Heart left ventricle (tissue), 16 donors: ENCODE results near the gene OR2W3. TPM values are rescaled to one million over a fixed set of nuclear protein-coding genes. Genes with fewer than 3 reads are reported as not detected.

Experiments
- ATAC-seq, 4 donors: fragments of 200-7000 bp; cut with Tn5 transposase; one replicate each; pipeline ENCODE4 v1.9.1; 2020 to 2022; ENCODE audit warnings: moderate library complexity in 4 of 4, mild to moderate bottlenecking in 3 of 4, moderate number of reproducible peaks in 1 of 4
- DNase-seq, 5 donors: peaks; one replicate each; pipeline ENCODE4 v3.0.0-alpha.2; 2020
- H3K27ac ChIP-seq, 12 donors: fragments of 200-600 bp; sonication (generic) in 4 of 12; one replicate each; pipeline versions ENCODE4 v1.5.0 to v1.8.0; 2016 to 2022; ENCODE audit warnings: mild to moderate bottlenecking in 2 of 12
- H3K27me3 ChIP-seq, 9 donors: fragments of 200-600 bp; sonication (generic) in 2 of 9; one replicate each; pipeline versions ENCODE4 v1.5.1 to v1.8.0; 2016 to 2022; ENCODE audit warnings: mild to moderate bottlenecking in 3 of 9
- H3K36me3 ChIP-seq, 9 donors: fragments of 200-600 bp; sonication (generic) in 2 of 9; one replicate each; pipeline versions ENCODE4 v1.5.0 to v1.8.0; 2018 to 2022; ENCODE audit warnings: mild to moderate bottlenecking in 2 of 9
- H3K4me1 ChIP-seq, 12 donors: fragments of 200-600 bp; sonication (generic) in 4 of 12; one replicate each; pipeline versions ENCODE4 v1.5.0 to v1.8.0; 2016 to 2022; ENCODE audit warnings: mild to moderate bottlenecking in 3 of 12
- H3K4me3 ChIP-seq, 12 donors: fragments of 200-600 bp; sonication (generic) in 4 of 12; one replicate each; pipeline versions ENCODE4 v1.5.0 to v1.8.0; 2017 to 2022; ENCODE audit warnings: mild to moderate bottlenecking in 9 of 12, moderate library complexity in 4 of 12
- H3K9me3 ChIP-seq, 12 donors: fragments of 200-600 bp; sonication (generic) in 4 of 12; one replicate each; pipeline versions ENCODE4 v1.5.0 to v1.8.0; 2016 to 2022; ENCODE audit warnings: mild to moderate bottlenecking in 1 of 12
- CTCF ChIP-seq, 12 donors: fragments of 200-600 bp; sonication (generic) in 4 of 12; IDR thresholded peaks; one replicate each; pipeline versions ENCODE4 v1.5.0 to v1.8.0; 2018 to 2022; ENCODE audit warnings: antibody characterized with exemption in 12 of 12, mild to moderate bottlenecking in 5 of 12
- POLR2A ChIP-seq, 2 donors: fragments of 450-650 bp; IDR thresholded peaks; one replicate each; pipeline ENCODE4 v1.6.1; 2017; ENCODE audit warnings: antibody characterized with exemption in 2 of 2, mild to moderate bottlenecking in 2 of 2, moderate library complexity in 2 of 2
- WGBS, 4 donors: extraction: QIAGEN DNeasy Blood & Tissue Kit in 2 of 4; methylation state at CpG; one replicate each; pipeline versions ENCODE4 v1.1.5 to v1.1.7; 2013 to 2018; 5-methylcytosine and 5-hydroxymethylcytosine counted together
- intact Hi-C, 10 donors: fragments of 100-400 bp; cut with DNase I; formaldehyde crosslinking; loops; one replicate each; pipeline versions ENCODE4 v1.11.1 to v1.14.2; 2022
- polyA plus RNA-seq, 2 donors: library from polyadenylated mRNA; stranded (reverse); fragments of 200-250 nt; gene quantifications; one replicate each; pipeline ENCODE4 v1.2.3, GENCODE V29; 2013
- total RNA-seq, 9 donors: library from RNA; depleted of rRNA in 2 of 9; stranded (reverse); fragments of >200 nt in 2 of 9; fragmentation: NEBNext Ultra II Directional in 3 of 9; extraction: Animal tissue kit (Norgen Biotek cat#: 25700) in 3 of 9; gene quantifications; one replicate each; pipeline versions ENCODE4 v1.1.0 to v1.2.4, GENCODE V29; 2016 to 2023
- donor health status: ischemic (EF 13 %, LVEDD 7.1; RV severe dilation, severe dysfunction).
- donor health status: healthy with polysubstance abuse.
- donor health status: DM: no; HTN: yes; CAD: no.
- donor health status: DM: no; HTN: no; CAD: no.
- donor health status: ischemic (EF 25% LVEDD 6.9; RV normal size, moderate dysfunction).
- donor health status: ischemic (EF 25% LVEDD 5.7; RV mildly dilated, moderate dysfunction).
- donor health status: healthy.
- donor health status: DM: yes; HTN: yes; CAD: no.
- donor health status: ischemic (EF 35%, LVEDD 5.7; RV mildly dilated, moderate dysfunction).
- donor health status: nonischemic (EF 11% LVEDD 7.7; RV severe dilation, severe dysfunction).
- donor health status: DM: yes; HTN: yes; CAD: no.
- donor health status: PGD.
- donor health status: ischemic (EF 29% LVEDD 5.4; RV normal size, mild dysfunction).
- donor health status: nonischemic (EF 23%, LVEDD 6.1; RV moderate dilation, normal function).

OR2W3 gene
- total and polyA plus RNA-seq, 11 donors, result 0.91 to 1.7 TPM; not detected in 9

GRCh38 chr1:247924868-247925267 is 29.5 kb downstream of the OR2W3 start, which contains the start of gene OR2AJ1:
Gene OR2AJ1, plus strand, starts transcription at chr1:247924889. Its CDS starts 8,880 bp downstream, at chr1:247933769.
- Histone ChIP-seq H3K4me1 (no peaks in the 10 kb centered on the region), H3K4me3 (no peak within 1 kb of the TSS), H3K27ac (no peak within 1 kb of the TSS), H3K9me3 (no peaks in the 10 kb centered on the region), H3K36me3 (no peaks in the 10 kb centered on the region), H3K27me3 (no peaks in the 10 kb centered on the region)
- intact Hi-C loops, result loop anchor here in 1 of 10 donors (10.0 kb wide), 1 partner anchor 190 kb away; the partner anchor contains the start of gene OR14K1
- WGBS, 4 donors, result 81 to 91% (median 87%) methylated on average over 9 of the region's 9 CpGs
- no peak for DNase-seq
- ATAC-seq, result no peak
- no peak for TF ChIP-seq POLR2A (IDR thresholded peaks at IDR 0.05)
- TF ChIP-seq CTCF (IDR thresholded peaks at IDR 0.05), result no peak

GRCh38 chr1:247933989-247934388 is 38.6 kb downstream of the OR2W3 start:
- no peaks in the 10 kb centered on the region for H3K4me1 ChIP-seq
- ATAC-seq, result no peak
- no peak for DNase-seq
- H3K9me3 ChIP-seq, result peaks cover 0 to 9% (median 0%) of the 10 kb centered on the region in 12 donors
- H3K36me3 ChIP-seq, result no peaks in the 10 kb centered on the region
- 92 to 97% (median 95%) methylated on average over 8 of the region's 8 CpGs for WGBS, 4 donors
- H3K27ac ChIP-seq, result no peak overlapping the region
- intact Hi-C loops, result no loop called here
- no peak overlapping the region for H3K4me3 ChIP-seq
- TF ChIP-seq CTCF (IDR thresholded peaks at IDR 0.05) (no peak), POLR2A (IDR thresholded peaks at IDR 0.05) (no peak)
- peaks cover 0 to 22% (median 0%) of the 10 kb centered on the region in 9 donors for H3K27me3 ChIP-seq

GRCh38 chr1:247935781-247936180 is 40.4 kb downstream of the OR2W3 start:
- DNase-seq (peak in 1 of 5 donors; percentile 28), ATAC-seq (no peak)
- intact Hi-C loops, result no loop called here
- H3K36me3 ChIP-seq, result no peaks in the 10 kb centered on the region
- H3K4me3 ChIP-seq, result no peak overlapping the region
- WGBS, 4 donors, result 90 to 96% (median 92%) methylated on average over 9 of the region's 9 CpGs
- no peaks in the 10 kb centered on the region for H3K4me1 ChIP-seq
- H3K27ac ChIP-seq, result no peak overlapping the region
- H3K9me3 ChIP-seq, result peaks cover 0 to 9% (median 0%) of the 10 kb centered on the region in 12 donors
- peaks cover 0 to 22% (median 0%) of the 10 kb centered on the region in 9 donors for H3K27me3 ChIP-seq
- TF ChIP-seq CTCF (IDR thresholded peaks at IDR 0.05) (no peak), POLR2A (IDR thresholded peaks at IDR 0.05) (no peak)

- H3K36me3 ChIP-seq, result no peaks in the 10 kb centered on the region
- no peak for ATAC-seq
- peak in 1 of 5 donors; percentile 44 for DNase-seq
- H3K4me1 ChIP-seq, result no peaks in the 10 kb centered on the region
- H3K27ac ChIP-seq, result no peak overlapping the region
- no peak for TF ChIP-seq POLR2A (IDR thresholded peaks at IDR 0.05)
- intact Hi-C loops, result no loop called here
- 89 to 97% (median 93%) methylated on average over 18 of the region's 18 CpGs for WGBS, 4 donors
- peaks cover 0 to 22% (median 0%) of the 10 kb centered on the region in 9 donors for H3K27me3 ChIP-seq
- no peak overlapping the region for H3K4me3 ChIP-seq
- H3K9me3 ChIP-seq, result peaks cover 0 to 9% (median 0%) of the 10 kb centered on the region in 12 donors
Observed at GRCh38 chr1:247936415-247936814, 41.0 kb downstream of the OR2W3 start.
